Caco-2 (cell line): ENCODE results near the gene SPRED2. TPM values are rescaled to one million over a fixed set of nuclear protein-coding genes. Genes with fewer than 3 reads are reported as not detected.

Experiments used
- BruUV-seq: library from RNA; stranded (reverse); fragments of 400-500 nt; replicated peaks from 2 replicates; lab custom pipeline; 2021; lab: Mats Ljungman, UMichigan
- CTCF ChIA-PET: fragments of 300-600 bp; sonication (Branson Sonifier 250); formaldehyde crosslinking; loops from one replicate; lab custom pipeline; 2022; ENCODE audit warnings: antibody characterized with exemption; lab: Charles Lee
- POLR2A ChIA-PET: fragments of 300-600 bp; sonication (Branson Sonifier 250); formaldehyde crosslinking; loops from one replicate; lab custom pipeline; 2022; ENCODE audit warnings: antibody characterized with exemption; lab: Charles Lee
- DNase-seq, 2 experiments: peaks; one replicate each; pipeline versions ENCODE4 v3.0.0 to v3.0.0-alpha.2; 2020 to 2022
- H3K27me3 ChIP-seq: replicated peaks from 2 replicates; pipeline ENCODE4 v1.6.0; 2011; ENCODE audit warnings: low read length; ENCODE audit not compliant: control insufficient read depth, insufficient read depth
- H3K36me3 ChIP-seq: 2 replicates; pipeline ENCODE4 v1.5.1; 2011; ENCODE audit warnings: low read length; ENCODE audit not compliant: control insufficient read depth, insufficient read depth
- H3K4me1 ChIP-seq: fragments of 250-450 bp; sonication (Bioruptor Pico); 2 replicates; pipeline ENCODE4 v1.5.1; 2020; ENCODE audit warnings: mild to moderate bottlenecking
- H3K4me3 ChIP-seq: 2 replicates; pipeline ENCODE4 v1.5.1; 2011; ENCODE audit warnings: low read depth, mild to moderate bottlenecking, control low read depth, low read length
- H3K9me3 ChIP-seq: fragments of 250-450 bp; sonication (Bioruptor Pico); 2 replicates; pipeline ENCODE4 v1.5.1; 2020; ENCODE audit warnings: mild to moderate bottlenecking, moderate library complexity
- H3K27ac Mint-ChIP-seq: one replicate; pipeline ENCODE4 v1.8.0; 2022; ENCODE audit warnings: mixed read lengths; ENCODE audit not compliant: unreplicated experiment
- H3K27me3 Mint-ChIP-seq: one replicate; pipeline ENCODE4 v1.8.0; 2022; ENCODE audit warnings: mixed read lengths; ENCODE audit not compliant: insufficient read depth, unreplicated experiment
- H3K36me3 Mint-ChIP-seq: one replicate; pipeline ENCODE4 v1.8.0; 2022; ENCODE audit warnings: mild to moderate bottlenecking, mixed read lengths; ENCODE audit not compliant: insufficient read depth, unreplicated experiment
- H3K4me1 Mint-ChIP-seq: one replicate; pipeline ENCODE4 v1.8.0; 2022; ENCODE audit warnings: low read depth, mixed read lengths; ENCODE audit not compliant: unreplicated experiment
- H3K4me3 Mint-ChIP-seq: one replicate; pipeline ENCODE4 v1.8.0; 2022; ENCODE audit warnings: mild to moderate bottlenecking, moderate library complexity, mixed read lengths; ENCODE audit not compliant: unreplicated experiment
- H3K9me3 Mint-ChIP-seq: one replicate; pipeline ENCODE4 v1.8.0; 2022; ENCODE audit warnings: mixed read lengths; ENCODE audit not compliant: unreplicated experiment
- CTCF ChIP-seq, 2 experiments: fragments of 200-600 bp in 1 of 2; IDR thresholded peaks; 1 replicate in 1 of 2; 2 replicates in 1 of 2; pipeline versions ENCODE4 v1.5.1 to v1.8.0; 2011 to 2022; ENCODE audit warnings: antibody characterized with exemption in 1 of 2, control low read depth in 1 of 2, inconsistent platforms in 1 of 2, low read depth in 1 of 2, low read length in 1 of 2, mild to moderate bottlenecking in 1 of 2, moderate library complexity in 1 of 2; ENCODE audit not compliant: insufficient read depth in 1 of 2, severe bottlenecking in 1 of 2, unreplicated experiment in 1 of 2
- intact Hi-C: fragments of 100-400 bp; cut with micrococcal nuclease; formaldehyde crosslinking; loops from one replicate; pipeline ENCODE4 v1.10.0; 2022; ENCODE audit not compliant: unreplicated experiment
- total RNA-seq: library from RNA; stranded (reverse); gene quantifications from 2 replicates; pipeline ENCODE4 v1.2.3, GENCODE V29; 2022

The SPRED2 gene
- total RNA-seq, 1 experiment from 2014 or later = 49.9 TPM

- CTCF ChIA-PET = interaction anchor here (1.1 kb wide), 1 partner anchor 63 kb away, joined by 3 read pairs; no protein-coding TSS in a partner anchor
- POLR2A ChIA-PET = no interaction called here
- intact Hi-C loops = loop anchor here (10.0 kb wide), 1 partner anchor 125 kb away; the partner anchor contains the start of gene SPRED2
- H3K9me3 Mint-ChIP-seq = no peaks in the 10 kb centered on the region
- peak overlapping the region; percentile 24 for H3K27ac Mint-ChIP-seq
- Histone ChIP-seq H3K4me1 (0 out of 2 replicates have a peak, but pooled peaks cover 6% of the 10 kb centered on the region), H3K27me3 (no peaks in the 10 kb centered on the region), H3K4me3 (no peak overlapping the region), H3K36me3 (peaks cover 3% of the 10 kb centered on the region; the same call in 1 of the 2 replicates), H3K9me3 (no peaks in the 10 kb centered on the region)
- no TSS peak for BruUV-seq
- peaks cover 59% of the 10 kb centered on the region for H3K36me3 Mint-ChIP-seq
- H3K4me1 Mint-ChIP-seq = peaks cover 20% of the 10 kb centered on the region
- TF ChIP-seq CTCF (IDR thresholded peaks at IDR 0.05; ENCODE audit: insufficient read depth in 1 of 2, low read depth in 1 of 2, low read length in 1 of 2, severe bottlenecking in 1 of 2, unreplicated experiment in 1 of 2) = peak in 1 of 2 experiments; percentile 11
- H3K4me3 Mint-ChIP-seq = no peak overlapping the region
- peak; percentile 66 to 75 for DNase-seq
- H3K27me3 Mint-ChIP-seq = no peaks in the 10 kb centered on the region
Measured at GRCh38 chr2:65309699-65310098, 122.7 kb downstream of the SPRED2 start.

GRCh38 chr2:65305934-65306333 lies 126.5 kb downstream of the SPRED2 start:
- Histone ChIP-seq H3K4me1 (peaks cover 19% of the 10 kb centered on the region), H3K4me3 (no peak overlapping the region), H3K9me3 (no peaks in the 10 kb centered on the region), H3K36me3 (0 out of 2 replicates have a peak, but pooled peaks cover 2% of the 10 kb centered on the region), H3K27me3 (no peaks in the 10 kb centered on the region)
- no TSS peak for BruUV-seq
- Mint-ChIP-seq H3K4me3 (no peak overlapping the region), H3K9me3 (no peaks in the 10 kb centered on the region), H3K4me1 (peaks cover 38% of the 10 kb centered on the region), H3K27ac (no peak overlapping the region), H3K27me3 (no peaks in the 10 kb centered on the region), H3K36me3 (peaks cover 31% of the 10 kb centered on the region)
- ChIA-PET POLR2A (no interaction called here), CTCF (no interaction called here)
- DNase-seq = no peak
- intact Hi-C loops = loop anchor here (10.0 kb wide), 1 partner anchor 129 kb away; the partner anchor contains the start of gene SPRED2
- TF ChIP-seq CTCF (IDR thresholded peaks at IDR 0.05; ENCODE audit: insufficient read depth in 1 of 2, low read depth in 1 of 2, low read length in 1 of 2, severe bottlenecking in 1 of 2, unreplicated experiment in 1 of 2) = no peak

GRCh38 chr2:65300761-65301711 lies 131.4 kb downstream of the SPRED2 start:
- no peak for TF ChIP-seq CTCF (IDR thresholded peaks at IDR 0.05; ENCODE audit: insufficient read depth in 1 of 2, low read depth in 1 of 2, low read length in 1 of 2, severe bottlenecking in 1 of 2, unreplicated experiment in 1 of 2)
- H3K27ac Mint-ChIP-seq = peak overlapping the region; percentile 14
- peaks cover 22% of the 10 kb centered on the region for H3K4me1 ChIP-seq
- CTCF ChIA-PET = interaction anchor here (0.6 to 1.0 kb wide), 4 partner anchors 15 to 187 kb away, joined by 3 to 6 read pairs (median 4); no protein-coding TSS in a partner anchor
- no peaks in the 10 kb centered on the region for H3K27me3 ChIP-seq
- no peaks in the 10 kb centered on the region for H3K9me3 ChIP-seq
- POLR2A ChIA-PET = interaction anchor here (0.6 kb wide), 1 partner anchor 49 kb away, joined by 3 read pairs; no protein-coding TSS in a partner anchor
- H3K4me3 Mint-ChIP-seq = peak overlapping the region; percentile 35
- BruUV-seq = TSS peak; percentile 61
- no peaks in the 10 kb centered on the region for H3K27me3 Mint-ChIP-seq
- peak; percentile 76 to 80 for DNase-seq
- no peaks in the 10 kb centered on the region for H3K36me3 Mint-ChIP-seq
- no peaks in the 10 kb centered on the region for H3K9me3 Mint-ChIP-seq
- peaks cover 23% of the 10 kb centered on the region for H3K4me1 Mint-ChIP-seq
- no peaks in the 10 kb centered on the region for H3K36me3 ChIP-seq
- no peak overlapping the region for H3K4me3 ChIP-seq
- intact Hi-C loops = loop anchor here (1.0 to 10.0 kb wide), 2 partner anchors 36 to 134 kb away; partner anchors contain the start of gene SPRED2
